GM18868 (cell line): ENCODE measurements around the gene PAQR5.
"Not testable (repeated sequence)": the region's sequence is repeated elsewhere in the genome, so short reads cannot be mapped to it uniquely, and the experiment has no call there.

Experiments
- ATAC-seq: cut with Tn5 transposase; IDR thresholded peaks from one replicate; pipeline ENCODE4 v1.9.1; 2021; ENCODE audit warnings: mild to moderate bottlenecking, moderate library complexity; ENCODE audit not compliant: unreplicated experiment

The PAQR5 gene

GRCh38 chr15:69346112-69346511 lies 47.4 kb downstream of the PAQR5 start:
- ATAC-seq = no peak

- no peak for ATAC-seq
Observed at GRCh38 chr15:69351333-69351732, 52.6 kb downstream of the PAQR5 start.

GRCh38 chr15:69351884-69352283 lies 53.2 kb downstream of the PAQR5 start:
- ATAC-seq = no peak

GRCh38 chr15:69357773-69358771 lies 59.4 kb downstream of the PAQR5 start:
- no peak for ATAC-seq

- no peak for ATAC-seq
Observed at GRCh38 chr15:69358850-69359249, 60.1 kb downstream of the PAQR5 start.

GRCh38 chr15:69359722-69360121 lies 61.0 kb downstream of the PAQR5 start:
- no peak for ATAC-seq

- no peak for ATAC-seq
Observed at GRCh38 chr15:69360642-69361041, 61.9 kb downstream of the PAQR5 start.

- no peak for ATAC-seq
Observed at GRCh38 chr15:69367236-69367635, 68.5 kb downstream of the PAQR5 start.

GRCh38 chr15:69369631-69370030 lies 70.9 kb downstream of the PAQR5 start:
- no peak for ATAC-seq

GRCh38 chr15:69373406-69373805 lies 74.7 kb downstream of the PAQR5 start:
- no peak for ATAC-seq

- ATAC-seq = no peak
Observed at GRCh38 chr15:69375151-69375790, 76.6 kb downstream of the PAQR5 start.

GRCh38 chr15:69377216-69377970 lies 78.7 kb downstream of the PAQR5 start:
- no peak for ATAC-seq

GRCh38 chr15:69380100-69380725 lies 81.5 kb downstream of the PAQR5 start:
- no peak for ATAC-seq

- ATAC-seq = no peak
Observed at GRCh38 chr15:69380726-69381105, 82.0 kb downstream of the PAQR5 start.

- ATAC-seq = not testable (repeated sequence)
Observed at GRCh38 chr15:69382176-69382575, 83.5 kb downstream of the PAQR5 start.

GRCh38 chr15:69384066-69384465 lies 85.4 kb downstream of the PAQR5 start:
- not testable (repeated sequence) for ATAC-seq

- ATAC-seq = no peak
Observed at GRCh38 chr15:69384626-69385598, 86.2 kb downstream of the PAQR5 start.

GRCh38 chr15:69385831-69386230 lies 87.1 kb downstream of the PAQR5 start:
- ATAC-seq = no peak

GRCh38 chr15:69386284-69386683 lies 87.6 kb downstream of the PAQR5 start:
- ATAC-seq = no peak

- ATAC-seq = no peak
Observed at GRCh38 chr15:69388260-69388705, 89.6 kb downstream of the PAQR5 start.
